GM19452 (cell line): ENCODE measurements around the gene CHST6.
"Not testable (repeated sequence)": the region's sequence is repeated elsewhere in the genome, so short reads cannot be mapped to it uniquely, and the experiment has no call there.

Experiments
- ATAC-seq: cut with Tn5 transposase; IDR thresholded peaks from one replicate; pipeline ENCODE4 v1.9.1; 2021; ENCODE audit not compliant: unreplicated experiment

CHST6 gene

DNA sequence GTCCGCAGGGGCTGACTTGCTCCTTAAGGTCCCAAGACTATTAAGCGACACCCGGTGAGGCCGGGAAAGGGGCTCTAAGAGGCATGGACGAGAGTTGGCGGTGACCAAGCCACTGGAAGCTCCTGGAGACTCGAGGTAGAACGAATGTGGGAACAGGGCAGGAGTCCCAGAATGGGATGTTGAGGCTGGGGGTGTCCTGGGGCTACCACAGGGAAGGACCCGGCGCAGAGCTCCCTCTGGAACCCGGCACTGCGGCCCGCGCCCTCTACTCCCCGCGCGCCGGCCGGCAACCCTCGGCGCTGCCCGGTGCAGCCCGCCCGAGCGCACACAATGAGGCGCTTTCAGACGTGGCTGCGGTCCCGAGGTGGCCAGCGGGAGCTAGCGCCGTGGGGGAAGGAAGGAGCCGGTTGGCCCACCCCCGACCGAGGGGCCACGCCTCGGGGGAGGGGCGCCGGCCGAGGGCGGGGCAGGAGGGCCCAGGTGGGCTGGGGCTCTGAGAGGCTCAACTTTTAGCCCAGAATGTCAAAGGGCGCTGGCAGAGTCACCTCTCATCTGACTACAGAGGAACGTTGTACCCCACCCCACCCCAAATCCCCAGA, at the start of gene CHST6:
Gene CHST6 (minus strand): TSS at position 366 of the 599 bp plus-strand sequence. CDS start 15,613 bp downstream, outside the sequence.
- peak; percentile 45 for ATAC-seq

DNA sequence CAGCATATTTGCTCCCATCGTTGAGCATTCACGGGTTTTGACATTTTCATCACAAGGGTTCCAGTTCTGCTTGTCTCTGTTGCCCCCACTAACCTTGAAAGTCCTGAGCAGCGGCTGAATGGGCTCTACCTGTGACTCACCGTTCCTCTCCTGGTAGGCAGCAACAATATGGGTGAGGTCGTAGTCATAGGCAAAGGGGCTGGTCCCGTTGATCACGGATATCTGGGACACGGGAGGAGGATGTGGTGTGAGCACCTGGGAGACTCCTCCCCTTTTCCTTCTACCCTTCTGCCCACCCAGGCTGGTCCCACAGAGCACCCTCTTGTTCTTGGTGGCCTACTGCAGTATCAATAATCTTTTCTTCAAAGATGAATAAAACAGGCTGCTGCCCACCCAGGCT, 47.2 kb upstream of the CHST6 start:
- not testable (repeated sequence) for ATAC-seq

DNA sequence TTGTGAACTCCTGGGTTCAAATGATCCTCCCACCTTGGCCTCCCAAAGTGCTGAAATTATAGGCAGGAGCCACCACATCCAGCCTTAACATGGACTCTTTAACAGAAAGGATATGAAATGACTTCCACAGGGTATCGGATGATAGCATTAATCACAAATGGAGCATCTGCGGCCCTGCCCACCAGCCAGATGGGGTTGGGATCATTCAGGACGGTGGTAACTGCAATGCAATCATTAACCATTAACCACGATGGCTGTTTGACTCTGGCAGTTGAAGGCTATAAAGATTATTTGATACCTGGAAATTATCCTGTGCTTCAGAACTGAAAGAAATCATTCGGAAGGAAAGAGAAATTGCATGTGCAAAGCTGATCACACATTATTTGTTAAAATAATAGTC, 46.0 kb upstream of the CHST6 start:
- no peak for ATAC-seq

DNA sequence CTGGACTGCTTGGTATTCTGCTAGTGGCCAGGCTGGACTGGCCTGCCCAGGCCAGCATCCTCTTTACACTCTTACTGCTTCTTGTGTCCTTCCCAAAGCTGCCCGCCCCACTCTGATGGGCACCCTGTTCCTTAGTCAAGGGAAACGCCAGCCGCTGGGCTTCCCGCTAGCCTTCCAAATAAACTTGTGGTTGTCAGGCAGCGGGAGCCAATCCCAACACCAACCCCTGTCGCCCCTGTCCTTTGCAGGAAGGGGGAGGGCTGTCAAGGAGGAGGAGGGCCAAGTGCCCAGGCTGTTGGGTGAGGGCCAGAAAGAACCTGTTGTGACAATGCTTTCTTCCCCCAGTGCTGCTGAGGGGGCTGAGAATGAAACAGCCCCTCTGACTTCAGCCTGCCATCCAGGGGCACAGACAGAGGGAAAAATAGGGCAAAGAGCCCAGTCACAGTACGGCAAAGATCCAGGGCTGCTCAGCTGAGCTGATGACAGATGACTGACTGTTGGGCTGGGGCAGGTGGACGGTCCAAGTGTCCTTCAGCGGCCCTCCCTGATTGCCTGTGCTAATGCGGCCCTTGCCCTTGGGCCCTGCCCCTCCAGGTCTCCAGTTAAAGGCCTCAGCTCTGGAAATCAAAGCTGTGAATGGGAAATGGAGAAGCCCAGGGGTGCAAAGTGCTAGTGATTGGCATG, 43.8 kb upstream of the CHST6 start:
- ATAC-seq, result not testable (repeated sequence)

DNA sequence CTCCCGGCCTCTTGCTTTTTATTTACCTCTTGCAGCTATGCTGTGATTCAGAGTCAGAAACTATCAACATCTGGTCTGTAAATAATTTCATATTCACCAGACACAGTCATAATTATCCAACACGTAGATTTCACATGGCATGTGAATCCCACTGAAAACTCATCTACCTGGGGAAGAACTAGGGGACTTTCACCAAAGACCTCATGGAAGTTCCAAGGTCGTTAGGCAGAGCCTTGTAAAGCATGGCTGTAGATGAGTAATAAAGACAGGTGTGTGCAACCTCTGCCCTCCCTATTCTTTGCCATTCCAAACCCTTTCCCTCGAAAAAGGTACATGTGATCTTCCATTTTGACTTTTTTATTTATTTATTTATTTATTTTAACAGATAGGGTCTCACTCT, 42.5 kb upstream of the CHST6 start:
- no peak for ATAC-seq

DNA sequence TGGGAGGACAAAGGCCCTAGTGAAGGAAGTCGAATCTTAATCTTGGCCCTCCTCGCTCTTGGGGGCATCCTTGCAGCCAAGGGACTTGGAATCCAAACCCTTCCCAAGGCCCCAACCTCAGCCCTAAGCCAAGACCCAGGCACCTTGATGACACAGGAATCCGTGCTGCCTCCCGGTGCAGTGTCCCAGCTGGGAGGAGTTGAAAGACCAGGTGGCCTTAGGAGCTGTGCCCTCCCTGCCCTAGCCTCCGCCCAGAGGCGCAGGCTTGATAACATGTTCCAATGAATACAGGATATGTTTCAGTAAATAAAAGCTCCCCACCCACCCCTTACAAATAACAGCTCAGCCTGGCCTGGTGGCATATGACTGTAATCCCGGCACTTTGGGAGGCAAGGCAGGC, 40.7 kb upstream of the CHST6 start, which contains the start of gene CHST5:
Gene CHST5 (minus strand): TSS at position 208 of the 400 bp plus-strand sequence. CDS start 5,724 bp downstream, outside the sequence.
- ATAC-seq, result no peak

DNA sequence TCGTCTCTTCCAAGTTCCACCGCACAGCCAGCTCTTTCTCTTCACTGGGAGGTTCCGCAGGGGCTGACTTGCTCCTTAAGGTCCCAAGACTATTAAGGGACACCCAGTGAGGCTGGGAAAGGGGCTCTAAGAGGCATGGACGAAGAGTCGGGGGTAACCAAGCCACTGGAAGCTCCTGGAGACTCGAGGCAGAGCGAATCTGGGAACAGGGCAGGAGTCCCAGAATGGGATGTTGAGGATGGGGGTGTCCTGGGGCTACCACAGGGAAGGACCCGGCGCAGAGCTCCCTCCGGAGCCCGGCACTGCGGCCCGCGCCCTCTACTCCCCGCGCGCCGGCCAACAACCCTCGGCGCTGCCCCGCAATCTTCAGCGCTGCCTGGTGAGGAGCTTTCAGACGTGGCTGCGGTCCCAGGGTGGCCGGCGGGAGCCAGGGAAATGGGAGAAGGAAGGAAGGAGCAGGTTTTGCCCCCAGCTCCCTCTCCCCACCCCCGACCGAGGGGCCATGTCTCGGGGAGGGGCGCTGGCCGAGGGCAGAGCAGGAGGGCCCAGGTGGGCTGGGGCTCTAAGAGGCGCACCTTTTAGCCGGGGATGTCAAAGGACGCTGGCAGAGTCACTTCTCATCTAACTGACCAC, 40.1 kb upstream of the CHST6 start:
- ATAC-seq, result no peak

DNA sequence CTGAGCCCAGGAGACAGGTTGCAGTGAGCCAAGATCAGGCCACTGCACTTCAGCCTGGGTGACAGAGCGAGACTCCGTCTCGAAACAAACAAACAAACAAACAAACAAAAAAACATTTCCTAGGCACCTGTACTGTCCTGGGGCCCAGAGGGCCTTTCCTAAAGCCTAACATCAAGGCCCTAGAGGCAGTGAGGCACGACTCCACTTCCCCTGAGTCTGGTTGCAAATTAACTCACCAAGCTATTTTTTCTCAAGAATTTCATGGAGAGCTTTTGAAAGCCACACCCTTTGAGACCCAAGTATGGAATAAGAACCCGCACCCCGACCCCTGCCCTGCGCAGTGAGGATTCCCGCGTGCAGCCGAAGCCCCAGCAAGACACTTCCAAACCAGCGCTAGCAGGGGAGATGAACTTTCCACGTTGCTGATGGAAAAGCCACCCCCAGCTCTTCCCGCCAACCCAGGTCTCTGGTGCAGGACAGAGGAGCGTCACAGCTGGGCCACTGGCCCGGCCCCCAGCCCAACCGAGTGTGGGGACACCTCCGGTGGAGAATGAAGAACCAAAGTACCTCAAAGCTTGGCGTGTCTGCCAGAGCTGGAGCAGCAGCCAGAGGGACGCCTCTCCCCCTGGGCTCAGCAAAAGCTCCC, 39.4 kb upstream of the CHST6 start:
- ATAC-seq, result no peak

DNA sequence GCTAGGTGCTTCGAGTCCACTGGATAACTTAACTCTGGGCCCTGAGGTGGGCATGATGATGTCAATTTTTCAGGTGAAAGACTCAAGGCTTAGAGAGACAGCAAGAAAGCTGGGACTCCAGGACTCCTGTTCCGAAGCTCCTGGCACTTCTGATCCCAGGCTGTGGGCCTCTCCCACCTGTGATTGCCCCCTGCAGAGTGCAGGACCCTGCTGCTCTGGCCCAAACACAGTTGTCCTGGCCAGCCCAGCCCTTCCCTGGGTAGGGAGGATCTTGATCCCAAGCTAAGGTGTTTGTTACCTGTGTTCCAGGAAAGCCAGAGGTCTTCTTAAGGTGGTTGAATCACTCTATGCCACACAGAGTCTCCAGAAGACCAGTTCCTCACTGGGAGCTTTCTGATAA, 37.5 kb upstream of the CHST6 start:
- no peak for ATAC-seq

DNA sequence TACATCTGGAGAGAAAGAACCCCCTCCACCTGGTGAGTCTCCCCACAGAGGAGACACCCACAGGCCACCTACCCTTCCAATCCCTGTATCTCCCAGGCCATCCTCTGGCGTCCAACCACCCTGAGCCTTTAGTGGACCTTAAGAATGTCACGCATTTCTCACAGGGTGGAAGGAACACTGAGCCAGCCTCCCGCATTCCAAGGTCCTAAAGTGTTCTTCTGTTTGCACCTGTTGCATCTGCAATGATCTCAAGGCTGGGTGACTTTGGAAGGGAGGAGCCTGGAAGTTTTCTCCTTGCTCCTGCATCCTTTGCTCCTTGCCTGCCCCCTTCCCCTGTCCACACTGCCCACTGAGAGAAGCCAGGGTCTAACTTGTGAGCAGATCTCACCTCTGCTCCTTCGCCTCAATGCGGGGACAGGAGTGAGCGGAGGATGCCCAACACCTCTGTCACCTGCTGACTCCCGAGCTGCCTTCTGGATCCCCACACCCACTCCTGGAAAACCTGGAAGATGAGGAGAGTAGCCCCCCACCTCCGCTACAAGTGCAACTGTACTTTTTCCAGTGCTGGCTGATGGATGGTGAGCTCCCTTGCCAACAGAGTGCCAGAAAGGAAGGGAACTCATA, 37.0 kb upstream of the CHST6 start:
- ATAC-seq, result no peak

DNA sequence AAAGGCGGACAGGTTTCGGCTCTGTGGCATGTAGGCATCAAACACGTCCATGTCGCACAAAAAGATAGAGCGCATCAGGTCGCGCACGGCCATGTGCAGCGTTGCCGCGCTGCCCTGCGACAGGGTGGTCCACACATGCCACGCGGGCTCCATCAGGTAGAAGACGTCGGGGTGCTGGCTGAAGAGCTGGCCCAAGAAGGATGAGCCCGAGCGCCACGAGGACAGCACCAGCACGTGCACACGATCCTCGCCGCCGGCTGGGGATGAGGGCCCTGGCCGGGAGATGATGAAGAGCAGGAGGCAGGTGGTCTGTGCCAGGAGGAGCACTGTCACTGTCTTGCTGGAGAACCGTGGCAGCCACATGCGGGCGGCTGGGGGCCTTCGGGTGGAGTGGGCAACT, 34.7 kb upstream of the CHST6 start:
- ATAC-seq, result no peak

DNA sequence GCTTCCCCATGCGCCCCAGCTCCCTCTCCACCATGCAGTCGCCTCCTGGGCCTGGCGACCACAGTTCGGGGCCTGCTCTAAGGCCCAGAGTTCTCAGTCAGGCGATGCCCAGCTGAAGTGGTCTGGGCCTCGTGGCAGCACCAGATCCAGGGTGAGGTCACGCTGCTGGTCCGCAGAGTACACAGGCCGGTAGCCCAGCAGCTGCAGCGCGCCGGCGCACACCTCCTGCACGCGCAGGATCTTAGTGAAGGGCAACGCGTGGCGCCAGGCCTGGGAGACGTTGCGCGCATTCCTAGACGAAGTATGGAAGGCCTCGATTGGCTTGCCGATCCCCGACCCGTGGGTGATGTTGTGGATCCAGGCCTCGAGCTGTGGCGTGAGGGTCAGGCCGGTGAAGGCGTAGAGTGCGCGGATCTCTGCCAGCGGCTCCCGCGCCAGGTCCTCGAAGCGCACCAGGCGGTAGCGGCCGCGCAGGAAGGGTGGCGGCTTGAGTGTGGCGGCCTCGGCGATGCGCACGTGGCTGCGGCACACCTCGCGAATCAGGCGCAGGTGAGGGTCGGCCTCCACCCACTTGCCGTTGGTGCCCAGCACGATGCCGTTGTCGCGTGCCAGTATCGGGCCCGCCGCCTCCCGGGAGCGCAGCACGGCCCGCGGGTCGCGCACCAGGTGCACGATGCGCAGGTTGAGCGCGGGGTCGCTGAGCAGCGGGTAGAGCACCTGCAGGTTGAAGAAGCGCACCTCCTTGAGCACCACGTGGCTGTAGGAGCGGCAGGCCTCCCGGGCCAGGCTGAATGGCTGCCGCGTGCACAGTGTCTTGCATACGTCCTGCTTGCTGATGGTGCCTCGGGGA, 34.0 kb upstream of the CHST6 start:
- ATAC-seq, result no peak

DNA sequence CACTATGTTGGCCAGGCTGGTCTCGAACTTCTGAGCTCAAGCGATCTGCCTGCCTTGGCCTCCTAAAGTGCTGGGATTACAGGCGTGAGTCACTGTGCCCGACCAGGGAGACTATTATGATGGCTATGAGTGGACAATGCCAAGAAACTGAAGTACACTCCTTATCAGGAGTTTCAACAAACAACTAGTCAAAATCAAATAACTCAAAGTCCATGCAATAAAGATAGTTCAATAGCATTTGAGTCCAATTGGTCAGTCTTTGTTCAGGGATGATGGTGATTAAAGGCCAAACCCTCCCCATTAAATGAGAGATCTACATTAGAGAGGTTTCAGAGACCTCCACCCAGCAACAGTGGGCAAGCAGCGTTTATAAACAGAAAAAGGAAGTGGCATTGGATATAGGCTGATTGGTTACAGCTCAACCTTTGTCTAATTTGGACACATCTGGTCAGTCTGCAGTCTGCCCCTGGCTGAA, 32.6 kb upstream of the CHST6 start:
- no peak for ATAC-seq

DNA sequence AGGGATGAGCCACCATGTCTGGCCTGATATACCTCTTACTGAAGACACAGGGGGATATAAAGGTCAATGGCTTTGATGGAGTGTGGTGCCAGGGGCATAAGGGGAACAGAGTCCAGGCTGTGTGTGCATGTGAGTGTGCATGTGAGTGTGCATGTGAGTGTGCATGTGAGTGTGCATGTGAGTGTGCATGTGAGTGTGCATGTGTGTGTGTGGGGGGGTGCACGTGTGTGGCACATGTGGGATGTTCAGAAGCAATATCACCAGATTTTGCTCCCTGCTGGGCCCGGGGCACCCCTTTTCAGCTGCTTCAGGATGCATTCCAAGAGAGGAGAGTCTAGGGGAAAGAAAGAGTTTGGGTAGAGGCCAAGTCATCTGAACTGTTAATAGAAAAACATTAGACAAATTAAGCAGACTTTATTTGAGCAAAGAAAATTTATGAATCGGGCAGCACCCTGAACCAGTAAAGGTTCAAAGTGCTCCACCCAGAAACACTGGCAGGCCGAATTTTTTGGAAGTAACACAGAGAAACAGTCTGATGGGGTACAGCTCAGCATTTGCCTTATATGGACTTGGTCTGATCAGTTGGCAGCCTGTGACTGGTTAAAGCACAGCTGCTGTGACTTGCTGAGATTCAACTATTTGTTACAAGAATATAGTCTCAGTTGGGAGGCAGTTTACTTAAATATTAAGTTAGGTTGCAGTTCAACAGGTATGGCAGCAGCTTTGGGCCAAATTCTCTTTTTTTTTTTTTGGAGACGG, 31.0 kb upstream of the CHST6 start:
- no peak for ATAC-seq

DNA sequence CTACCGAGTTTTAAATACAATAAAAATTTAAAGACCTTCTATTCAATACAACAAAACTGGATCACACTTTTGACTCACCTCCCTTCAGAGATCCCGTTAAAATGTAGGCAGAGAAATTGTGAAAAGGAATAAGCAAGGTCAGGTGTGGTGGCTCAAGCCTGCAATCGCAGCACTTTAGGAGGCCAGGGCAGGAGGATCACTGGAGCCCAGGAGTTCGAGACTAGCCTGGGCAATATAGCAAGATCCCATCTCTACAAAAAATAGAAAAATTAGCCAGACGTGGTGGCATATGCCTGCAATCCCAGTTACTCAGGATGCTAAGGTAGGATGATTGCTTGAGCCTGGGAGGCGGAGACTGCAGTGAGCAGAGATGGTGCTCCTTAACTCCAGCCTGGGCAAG, 23.9 kb upstream of the CHST6 start:
- ATAC-seq, result no peak

DNA sequence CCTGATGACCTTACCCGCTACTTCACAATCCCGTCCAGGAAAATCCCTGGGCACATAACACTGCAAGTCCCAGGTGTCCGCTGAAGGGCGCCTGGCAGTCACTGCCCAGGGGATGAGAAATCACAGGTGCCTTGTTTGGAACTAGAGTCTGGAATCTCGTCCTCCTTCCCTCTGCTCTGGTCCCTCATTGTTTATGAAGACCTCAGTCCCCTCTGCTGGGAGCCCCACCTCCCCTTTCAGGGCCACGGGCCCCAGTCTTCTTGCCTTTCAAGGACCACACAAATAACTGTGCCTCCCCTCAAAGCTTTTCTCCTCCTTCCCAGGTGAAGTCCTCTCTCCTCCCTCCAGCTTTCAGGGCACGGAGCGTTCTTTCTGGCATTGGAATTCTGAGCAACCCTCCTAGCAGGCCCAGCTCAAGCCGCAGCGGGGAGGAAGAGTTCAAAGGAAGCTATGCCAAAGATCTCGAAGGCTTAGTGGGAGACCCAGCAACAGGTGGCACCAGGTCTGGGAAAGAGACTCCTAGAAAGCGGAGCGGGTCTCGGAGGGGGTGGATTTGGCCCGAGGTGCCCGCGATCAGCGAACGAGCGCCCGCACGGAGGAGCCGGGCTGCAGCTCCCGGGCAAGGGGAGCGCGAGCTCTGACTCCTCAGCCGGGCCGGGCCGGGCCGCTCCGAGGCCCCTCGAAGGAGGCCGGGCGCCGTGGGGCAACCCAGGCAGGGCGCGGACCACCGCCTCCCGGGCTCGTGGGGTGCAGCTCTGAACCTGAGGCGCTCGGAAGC, 21.1 kb upstream of the CHST6 start:
- ATAC-seq, result peak; percentile 42

DNA sequence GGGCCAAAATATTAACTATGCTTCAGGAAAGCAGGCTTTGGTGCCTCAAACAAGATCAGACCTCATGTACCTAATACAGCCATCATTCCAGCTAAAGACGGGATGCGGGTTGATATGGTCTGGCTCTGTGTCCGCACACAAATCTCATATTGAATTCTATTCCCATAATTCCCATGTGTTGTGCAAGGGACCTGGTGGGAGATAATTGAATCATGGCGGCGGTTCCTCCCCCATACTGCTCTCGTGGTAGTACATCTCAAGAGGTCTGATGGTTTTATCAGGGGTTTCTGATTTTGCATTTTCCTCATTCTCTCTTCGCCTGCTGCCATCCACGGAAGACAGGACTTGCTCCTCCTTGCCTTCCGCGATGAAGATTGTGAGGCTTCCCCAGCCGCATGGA, 19.1 kb upstream of the CHST6 start:
- ATAC-seq, result no peak

DNA sequence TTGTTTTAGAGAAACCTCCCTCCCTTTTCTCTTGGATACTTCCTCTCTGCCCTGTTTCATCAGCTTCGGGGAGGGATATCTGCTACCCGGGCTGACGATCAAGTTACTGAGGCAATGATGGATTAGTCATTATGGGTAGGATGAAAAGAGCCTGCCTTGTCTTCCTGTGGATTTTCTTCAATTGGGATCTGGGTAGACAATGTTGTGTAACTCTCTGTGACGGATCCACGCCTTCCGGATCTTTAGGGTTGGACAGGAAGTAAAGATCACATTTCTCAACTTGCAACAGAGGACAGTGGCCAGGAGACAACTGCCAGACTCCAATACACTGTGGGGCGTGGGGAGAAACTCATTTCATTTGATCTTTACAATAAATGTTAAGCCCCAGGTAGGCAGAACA, 11.3 kb upstream of the CHST6 start:
- ATAC-seq, result no peak

DNA sequence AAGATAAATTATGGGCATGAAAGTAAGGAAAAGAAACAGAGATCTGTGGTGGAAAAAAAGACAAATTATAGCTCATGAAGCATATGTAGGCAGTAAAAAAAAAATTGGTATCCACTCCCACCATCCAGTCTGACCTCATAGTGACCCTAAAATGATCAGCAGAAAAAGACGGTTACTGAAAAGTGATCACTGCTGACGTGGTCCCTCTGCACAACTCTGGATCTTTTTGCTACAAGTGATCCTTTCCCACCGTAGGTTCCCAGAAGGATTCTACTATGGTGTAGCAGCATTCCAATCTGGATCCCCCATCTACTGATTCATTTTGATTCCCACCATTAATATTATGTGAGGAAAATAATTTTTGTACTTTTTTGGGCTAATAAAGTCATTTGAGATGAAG, 10.9 kb upstream of the CHST6 start:
- no peak for ATAC-seq
